ENCODE results near the gene ZNF443.
"Not testable (repeated sequence)": the region's sequence is repeated elsewhere in the genome, so short reads cannot be mapped to it uniquely, and the experiment has no call there.

Gene ZNF443

GRCh38 chr19:12440541-12441316 is at the start of gene ZNF443:
TSS of gene ZNF443 (minus strand) at chr19:12441021. CDS start at chr19:12440914, 107 bp downstream.
- peak; percentile 90 to 92 for DNase-seq (ENCODE audit: low read depth in 2 of 2)

GRCh38 chr19:12486265-12486783 is 45.5 kb upstream of the ZNF443 start:
- DNase-seq (ENCODE audit: low read depth in 2 of 2) = not testable (repeated sequence)

GRCh38 chr19:12485571-12485970 is 44.8 kb upstream of the ZNF443 start:
- no peak for DNase-seq (ENCODE audit: low read depth in 2 of 2)

- no peak for DNase-seq (ENCODE audit: low read depth in 2 of 2)
Measured at GRCh38 chr19:12485052-12485416, 44.2 kb upstream of the ZNF443 start.

- peak; percentile 63 to 64 for DNase-seq (ENCODE audit: low read depth in 2 of 2)
Measured at GRCh38 chr19:12484371-12485051, 43.7 kb upstream of the ZNF443 start, which contains the start of gene ZNF709. TSS of gene ZNF709 (minus strand) at chr19:12484816. CDS start at chr19:12484657, 159 bp downstream.

GRCh38 chr19:12484011-12484370 is 43.2 kb upstream of the ZNF443 start:
- no peak for DNase-seq (ENCODE audit: low read depth in 2 of 2)

GRCh38 chr19:12482509-12482886 is 41.7 kb upstream of the ZNF443 start:
- no peak for DNase-seq (ENCODE audit: low read depth in 2 of 2)

GRCh38 chr19:12481781-12482508 is 41.1 kb upstream of the ZNF443 start:
- no peak for DNase-seq (ENCODE audit: low read depth in 2 of 2)

GRCh38 chr19:12478234-12478941 is 37.6 kb upstream of the ZNF443 start:
- DNase-seq (ENCODE audit: low read depth in 2 of 2) = no peak

- DNase-seq (ENCODE audit: low read depth in 2 of 2) = not testable (repeated sequence)
Measured at GRCh38 chr19:12467651-12468050, 26.8 kb upstream of the ZNF443 start.

GRCh38 chr19:12465211-12465610 is 24.4 kb upstream of the ZNF443 start:
- DNase-seq (ENCODE audit: low read depth in 2 of 2) = no peak

GRCh38 chr19:12464769-12465168 is 23.9 kb upstream of the ZNF443 start:
- no peak for DNase-seq (ENCODE audit: low read depth in 2 of 2)

- DNase-seq (ENCODE audit: low read depth in 2 of 2) = not testable (repeated sequence)
Measured at GRCh38 chr19:12464139-12464538, 23.3 kb upstream of the ZNF443 start.

- no peak for DNase-seq (ENCODE audit: low read depth in 2 of 2)
Measured at GRCh38 chr19:12453495-12453894, 12.7 kb upstream of the ZNF443 start.

- DNase-seq (ENCODE audit: low read depth in 2 of 2) = no peak
Measured at GRCh38 chr19:12450844-12451243, 10.0 kb upstream of the ZNF443 start.

GRCh38 chr19:12448808-12449207 is 8.0 kb upstream of the ZNF443 start:
- DNase-seq (ENCODE audit: low read depth in 2 of 2) = no peak

- DNase-seq (ENCODE audit: low read depth in 2 of 2) = not testable (repeated sequence)
Measured at GRCh38 chr19:12439686-12440540, 908 bp downstream of the ZNF443 start.

- not testable (repeated sequence) for DNase-seq (ENCODE audit: low read depth in 2 of 2)
Measured at GRCh38 chr19:12430726-12431299, 10.0 kb downstream of the ZNF443 start.

- no peak for DNase-seq (ENCODE audit: low read depth in 2 of 2)
Measured at GRCh38 chr19:12425888-12426274, 14.9 kb downstream of the ZNF443 start.

GRCh38 chr19:12425236-12425887 is 15.5 kb downstream of the ZNF443 start:
- no peak for DNase-seq (ENCODE audit: low read depth in 2 of 2)

Measured in fibroblast of skin of left quadriceps (primary cell).